HG03439 (cell line): ENCODE measurements around the gene CAMSAP3.

Experiments used
- ATAC-seq: cut with Tn5 transposase; IDR thresholded peaks from one replicate; pipeline ENCODE4 v1.9.1; 2021; ENCODE audit warnings: mild to moderate bottlenecking, moderate library complexity; ENCODE audit not compliant: unreplicated experiment

The CAMSAP3 gene, protein sequence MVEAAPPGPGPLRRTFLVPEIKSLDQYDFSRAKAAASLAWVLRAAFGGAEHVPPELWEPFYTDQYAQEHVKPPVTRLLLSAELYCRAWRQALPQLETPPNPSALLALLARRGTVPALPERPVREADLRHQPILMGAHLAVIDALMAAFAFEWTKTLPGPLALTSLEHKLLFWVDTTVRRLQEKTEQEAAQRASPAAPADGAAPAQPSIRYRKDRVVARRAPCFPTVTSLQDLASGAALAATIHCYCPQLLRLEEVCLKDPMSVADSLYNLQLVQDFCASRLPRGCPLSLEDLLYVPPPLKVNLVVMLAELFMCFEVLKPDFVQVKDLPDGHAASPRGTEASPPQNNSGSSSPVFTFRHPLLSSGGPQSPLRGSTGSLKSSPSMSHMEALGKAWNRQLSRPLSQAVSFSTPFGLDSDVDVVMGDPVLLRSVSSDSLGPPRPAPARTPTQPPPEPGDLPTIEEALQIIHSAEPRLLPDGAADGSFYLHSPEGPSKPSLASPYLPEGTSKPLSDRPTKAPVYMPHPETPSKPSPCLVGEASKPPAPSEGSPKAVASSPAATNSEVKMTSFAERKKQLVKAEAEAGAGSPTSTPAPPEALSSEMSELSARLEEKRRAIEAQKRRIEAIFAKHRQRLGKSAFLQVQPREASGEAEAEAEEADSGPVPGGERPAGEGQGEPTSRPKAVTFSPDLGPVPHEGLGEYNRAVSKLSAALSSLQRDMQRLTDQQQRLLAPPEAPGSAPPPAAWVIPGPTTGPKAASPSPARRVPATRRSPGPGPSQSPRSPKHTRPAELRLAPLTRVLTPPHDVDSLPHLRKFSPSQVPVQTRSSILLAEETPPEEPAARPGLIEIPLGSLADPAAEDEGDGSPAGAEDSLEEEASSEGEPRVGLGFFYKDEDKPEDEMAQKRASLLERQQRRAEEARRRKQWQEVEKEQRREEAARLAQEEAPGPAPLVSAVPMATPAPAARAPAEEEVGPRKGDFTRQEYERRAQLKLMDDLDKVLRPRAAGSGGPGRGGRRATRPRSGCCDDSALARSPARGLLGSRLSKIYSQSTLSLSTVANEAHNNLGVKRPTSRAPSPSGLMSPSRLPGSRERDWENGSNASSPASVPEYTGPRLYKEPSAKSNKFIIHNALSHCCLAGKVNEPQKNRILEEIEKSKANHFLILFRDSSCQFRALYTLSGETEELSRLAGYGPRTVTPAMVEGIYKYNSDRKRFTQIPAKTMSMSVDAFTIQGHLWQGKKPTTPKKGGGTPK

DNA sequence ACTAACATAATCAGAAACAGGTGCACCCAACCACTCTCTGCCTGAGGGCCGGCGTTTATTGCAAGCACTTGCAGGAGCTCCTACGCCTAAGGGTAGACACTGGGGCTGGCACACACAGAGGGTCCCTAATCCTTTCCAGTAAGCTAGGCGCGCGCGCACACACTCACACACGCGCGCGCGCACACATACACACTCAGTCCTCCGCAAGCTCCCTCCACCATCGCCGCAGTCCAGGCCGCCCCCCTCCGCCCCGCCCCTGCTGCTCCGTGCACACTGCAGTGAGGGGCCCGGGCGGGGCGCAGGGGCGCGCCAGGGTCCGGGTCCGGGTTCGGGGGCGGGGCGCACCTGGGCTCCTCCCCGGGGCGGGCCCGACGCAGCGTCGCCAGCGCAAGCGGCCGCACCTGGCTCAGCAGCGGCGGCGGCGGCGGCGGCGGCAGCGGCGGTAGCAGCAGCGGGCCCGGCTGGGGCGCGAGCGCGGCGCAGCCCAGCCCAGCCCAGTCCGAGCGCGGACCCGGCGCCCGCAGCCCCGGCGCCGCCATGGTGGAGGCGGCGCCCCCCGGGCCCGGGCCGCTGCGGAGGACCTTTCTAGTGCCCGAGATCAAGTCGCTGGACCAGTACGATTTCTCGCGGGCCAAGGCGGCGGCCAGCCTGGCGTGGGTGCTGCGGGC, at the start of gene CAMSAP3:
Gene CAMSAP3 (plus strand): TSS at position 398 of the 668 bp plus-strand sequence. CDS start 140 bp downstream, at position 538.
- ATAC-seq = no peak

DNA sequence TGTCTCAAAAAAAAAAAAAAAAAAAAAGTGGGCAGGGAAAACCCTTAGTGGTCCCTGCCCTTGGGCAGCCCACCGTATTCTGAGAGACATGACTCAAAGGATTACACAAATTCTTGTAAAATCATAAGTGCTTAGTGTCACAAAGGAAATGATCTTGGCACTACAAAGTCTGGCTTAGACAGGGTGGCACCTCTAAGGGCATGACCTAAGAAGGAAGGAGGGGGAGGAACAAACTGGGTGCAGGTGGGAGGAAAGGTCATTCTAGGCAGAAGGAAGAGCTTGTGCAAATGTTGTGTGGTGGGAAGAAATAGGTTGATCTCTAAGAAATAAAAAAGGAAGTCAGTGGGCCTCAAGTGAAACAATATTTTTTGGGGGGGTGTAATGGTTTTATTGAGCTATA, 49.8 kb upstream of the CAMSAP3 start:
- no peak for ATAC-seq

DNA sequence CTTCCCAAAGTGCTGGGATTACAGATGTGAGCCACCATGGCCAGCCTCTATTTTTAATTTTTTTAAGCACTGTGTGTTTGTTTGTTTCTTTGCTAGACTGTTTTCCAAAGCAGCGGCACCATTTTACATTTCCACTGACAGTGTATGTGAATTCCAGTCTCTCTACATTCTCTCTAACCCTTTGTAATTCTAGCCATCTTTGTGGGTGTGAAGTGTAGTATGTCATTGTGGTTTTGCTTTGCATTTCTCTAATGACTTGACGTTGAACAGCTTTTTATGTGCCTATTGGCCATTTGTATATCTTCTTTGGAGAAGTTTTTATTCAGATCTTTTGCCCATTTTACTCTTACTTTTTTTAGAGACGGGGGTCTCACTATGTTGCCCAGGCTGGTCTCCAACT, 48.5 kb upstream of the CAMSAP3 start:
- ATAC-seq = no peak

DNA sequence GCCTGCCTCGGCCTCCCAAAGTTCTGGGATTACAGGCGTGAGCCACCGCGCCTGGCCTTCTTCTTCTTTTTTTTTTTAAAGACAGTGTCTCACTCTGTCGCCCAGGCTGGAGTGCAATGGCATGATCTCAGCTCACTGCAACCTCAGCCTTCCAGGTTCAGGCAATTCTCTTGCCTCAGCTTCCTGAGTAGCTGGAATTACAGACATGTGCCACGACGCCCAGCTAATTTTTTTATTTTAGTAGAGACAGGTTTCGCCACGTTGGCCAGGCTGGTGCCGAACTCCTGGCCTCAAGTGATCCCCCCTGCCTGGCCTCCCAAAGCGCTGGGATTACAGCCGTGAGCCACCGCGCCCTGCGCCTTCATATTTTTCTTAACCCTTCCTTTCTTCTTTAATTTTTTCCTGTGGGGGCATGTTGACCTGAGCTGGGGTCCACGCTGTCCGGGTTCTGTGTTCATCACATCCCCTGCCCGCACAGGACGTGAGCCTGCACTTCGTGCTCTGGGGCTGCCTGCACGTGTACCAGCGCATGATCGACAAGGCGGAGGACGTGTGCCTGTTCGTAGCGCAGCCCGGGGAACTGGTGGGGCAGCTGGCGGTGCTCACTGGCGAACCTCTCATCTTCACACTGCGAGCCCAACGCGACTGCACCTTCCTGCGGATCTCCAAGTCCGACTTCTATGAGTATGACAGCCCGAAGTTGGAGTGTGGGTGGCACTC, 46.1 kb upstream of the CAMSAP3 start:
- no peak for ATAC-seq

DNA sequence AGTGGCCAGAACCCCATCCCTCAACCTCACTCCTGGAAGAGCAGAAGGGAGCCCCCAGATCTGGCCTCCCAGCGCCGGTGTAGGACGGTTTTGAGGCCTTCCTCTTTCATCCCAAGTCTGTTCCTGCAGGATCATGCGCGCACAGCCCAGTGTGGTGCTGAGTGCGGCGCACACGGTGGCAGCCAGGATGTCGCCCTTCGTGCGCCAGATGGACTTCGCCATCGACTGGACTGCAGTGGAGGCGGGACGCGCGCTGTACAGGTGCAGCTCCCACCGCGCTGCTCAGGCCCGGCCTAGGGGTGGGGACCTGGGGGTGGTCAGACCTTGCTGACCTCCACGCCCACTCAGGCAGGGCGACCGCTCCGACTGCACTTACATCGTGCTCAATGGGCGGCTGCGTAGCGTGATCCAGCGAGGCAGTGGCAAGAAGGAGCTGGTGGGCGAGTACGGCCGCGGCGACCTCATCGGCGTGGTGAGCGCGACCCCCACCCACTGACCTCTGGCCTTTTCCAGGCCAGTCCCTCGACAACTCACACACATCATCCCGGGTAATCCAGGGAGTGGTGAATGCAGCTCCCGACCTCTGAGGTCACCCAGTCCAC, 45.4 kb upstream of the CAMSAP3 start:
- no peak for ATAC-seq

DNA sequence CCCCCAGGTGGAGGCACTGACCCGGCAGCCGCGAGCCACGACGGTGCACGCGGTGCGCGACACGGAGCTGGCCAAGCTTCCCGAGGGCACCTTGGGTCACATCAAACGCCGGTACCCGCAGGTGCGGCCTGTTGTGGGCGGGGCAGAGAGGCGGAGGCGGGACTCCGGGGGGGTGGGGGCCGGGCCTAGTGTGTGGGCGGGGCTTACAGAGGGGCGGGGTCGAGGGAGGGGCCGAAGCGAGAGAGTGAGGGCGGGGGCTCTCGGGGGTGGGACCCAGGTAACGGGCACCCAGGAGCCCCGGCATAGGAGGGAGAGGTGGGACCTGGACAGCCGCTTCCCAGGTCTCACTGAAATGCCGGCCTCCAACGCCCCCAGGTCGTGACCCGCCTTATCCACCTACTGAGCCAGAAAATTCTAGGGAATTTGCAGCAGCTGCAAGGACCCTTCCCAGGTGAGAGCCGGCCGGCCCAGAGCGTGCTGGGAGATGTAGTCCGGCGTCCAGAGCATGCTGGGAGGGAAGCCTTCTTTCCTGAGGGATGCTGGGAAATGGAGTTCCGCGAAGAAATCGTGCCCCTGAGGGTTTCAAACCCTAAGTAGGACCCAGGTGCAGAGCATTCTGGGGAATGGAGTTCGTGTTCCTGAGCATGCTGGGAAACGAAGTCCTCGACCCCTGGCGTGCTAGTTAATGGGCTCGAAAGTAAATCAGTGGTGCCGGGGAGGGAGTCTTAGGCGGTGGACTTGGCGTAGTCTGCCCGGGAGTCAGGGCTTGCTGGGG, 44.5 kb upstream of the CAMSAP3 start:
- no peak for ATAC-seq

DNA sequence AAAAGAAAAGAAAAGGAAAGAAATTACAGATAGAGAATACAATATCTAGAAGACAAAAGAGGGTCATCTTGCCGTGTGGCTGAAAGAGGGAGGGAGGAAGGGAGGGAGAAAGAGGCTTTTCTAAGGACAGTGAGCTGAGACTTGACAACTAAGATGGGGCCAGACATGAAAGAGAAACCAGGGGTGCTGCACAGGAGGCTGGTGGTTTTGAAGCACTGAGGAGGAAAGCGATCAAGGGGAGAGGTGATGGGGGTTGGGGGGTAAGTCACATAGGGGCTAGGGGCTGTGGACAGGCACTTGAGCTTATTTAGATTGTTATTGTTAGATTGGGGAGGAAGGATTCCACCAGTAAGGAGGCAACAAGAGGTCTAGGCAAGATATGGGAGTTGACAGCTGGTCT, 42.9 kb upstream of the CAMSAP3 start:
- no peak for ATAC-seq

DNA sequence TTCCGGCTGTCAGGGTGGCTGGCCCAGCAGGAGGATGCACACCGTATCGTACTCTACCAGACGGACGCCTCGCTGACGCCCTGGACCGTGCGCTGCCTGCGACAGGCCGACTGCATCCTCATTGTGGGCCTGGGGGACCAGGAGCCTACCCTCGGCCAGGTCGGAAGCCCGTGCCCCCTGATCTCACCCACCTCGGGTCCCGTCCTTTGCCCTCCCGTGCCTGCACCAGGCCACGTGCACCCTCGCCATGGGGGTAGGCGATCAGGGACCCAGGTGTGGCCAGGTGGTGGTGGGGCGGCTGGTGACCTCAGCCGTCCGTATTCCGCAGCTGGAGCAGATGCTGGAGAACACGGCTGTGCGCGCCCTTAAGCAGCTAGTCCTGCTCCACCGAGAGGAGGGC, 41.1 kb upstream of the CAMSAP3 start:
- no peak for ATAC-seq

DNA sequence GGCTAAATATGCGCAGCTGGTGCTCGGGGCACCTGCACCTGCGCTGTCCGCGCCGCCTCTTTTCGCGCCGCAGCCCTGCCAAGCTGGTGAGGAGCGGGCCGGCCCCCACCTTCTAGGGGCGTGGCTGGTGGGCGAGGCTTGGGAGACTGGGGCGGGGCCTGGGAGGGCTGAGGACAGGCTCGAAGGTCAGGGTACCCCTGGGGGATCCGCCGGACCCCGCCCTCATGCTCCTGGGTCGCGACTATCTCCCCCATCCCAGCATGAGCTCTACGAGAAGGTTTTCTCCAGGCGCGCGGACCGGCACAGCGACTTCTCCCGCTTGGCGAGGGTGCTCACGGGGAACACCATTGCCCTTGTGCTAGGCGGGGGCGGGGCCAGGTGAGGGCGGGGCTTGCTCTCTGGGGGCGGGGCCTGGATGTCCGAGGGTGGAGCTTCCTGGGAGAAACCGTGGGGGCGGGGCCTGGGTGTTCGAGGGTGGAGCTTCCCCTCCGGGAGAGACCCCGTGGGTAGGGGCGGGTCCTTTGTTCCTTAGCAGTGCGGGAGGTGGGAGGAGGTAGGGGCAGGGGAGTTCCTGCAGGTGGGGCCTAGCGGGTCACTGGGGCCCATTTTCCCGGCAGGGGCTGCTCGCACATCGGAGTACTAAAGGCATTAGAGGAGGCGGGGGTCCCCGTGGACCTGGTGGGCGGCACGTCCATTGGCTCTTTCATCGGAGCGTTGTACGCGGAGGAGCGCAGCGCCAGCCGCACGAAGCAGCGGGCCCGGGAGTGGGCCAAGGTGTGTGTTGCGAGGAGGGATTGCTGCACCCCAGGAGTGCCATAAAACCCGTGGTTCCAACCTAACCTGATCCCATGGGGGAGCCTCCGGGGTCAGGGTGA, 40.4 kb upstream of the CAMSAP3 start:
- no peak for ATAC-seq

DNA sequence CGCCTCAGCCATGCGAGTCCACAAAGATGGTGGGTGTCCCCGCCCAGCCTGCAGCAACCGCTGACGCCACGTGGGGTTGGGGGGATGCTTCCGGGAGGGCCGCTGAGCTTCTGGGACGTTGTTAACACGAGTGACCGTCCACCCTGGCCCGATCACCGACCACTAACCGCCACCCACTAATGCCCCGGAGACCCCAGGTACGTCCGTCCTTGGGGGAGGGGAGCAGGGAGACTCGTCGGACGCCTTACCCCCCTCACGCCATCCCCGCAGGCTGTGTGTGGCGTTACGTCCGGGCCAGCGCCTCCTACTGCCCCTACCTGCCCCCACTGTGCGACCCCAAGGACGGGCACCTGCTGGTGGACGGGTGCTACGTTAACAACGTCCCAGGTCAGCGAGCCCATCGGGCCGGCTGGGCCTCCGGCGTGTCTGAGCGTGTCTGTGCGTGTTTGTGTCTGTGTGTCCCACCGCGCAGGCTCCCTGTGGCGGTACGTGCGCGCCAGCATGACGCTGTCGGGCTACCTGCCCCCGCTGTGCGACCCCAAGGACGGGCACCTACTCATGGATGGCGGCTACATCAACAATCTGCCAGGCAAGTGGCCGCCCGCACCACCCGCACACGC, 38.9 kb upstream of the CAMSAP3 start:
- ATAC-seq = no peak

DNA sequence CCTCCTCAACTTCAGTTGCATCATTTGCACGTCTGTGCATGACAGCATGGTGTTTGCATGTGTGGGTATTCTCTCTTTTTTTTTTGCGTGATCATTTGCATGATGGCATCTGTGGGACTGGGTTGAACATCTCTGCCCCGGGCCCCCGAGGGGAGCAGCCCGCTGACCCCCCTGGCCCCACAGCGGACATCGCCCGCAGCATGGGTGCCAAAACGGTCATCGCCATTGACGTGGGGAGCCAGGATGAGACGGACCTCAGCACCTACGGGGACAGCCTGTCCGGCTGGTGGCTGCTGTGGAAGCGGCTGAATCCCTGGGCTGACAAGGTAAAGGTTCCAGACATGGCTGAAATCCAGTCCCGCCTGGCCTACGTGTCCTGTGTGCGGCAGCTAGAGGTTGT, 37.0 kb upstream of the CAMSAP3 start:
- no peak for ATAC-seq

DNA sequence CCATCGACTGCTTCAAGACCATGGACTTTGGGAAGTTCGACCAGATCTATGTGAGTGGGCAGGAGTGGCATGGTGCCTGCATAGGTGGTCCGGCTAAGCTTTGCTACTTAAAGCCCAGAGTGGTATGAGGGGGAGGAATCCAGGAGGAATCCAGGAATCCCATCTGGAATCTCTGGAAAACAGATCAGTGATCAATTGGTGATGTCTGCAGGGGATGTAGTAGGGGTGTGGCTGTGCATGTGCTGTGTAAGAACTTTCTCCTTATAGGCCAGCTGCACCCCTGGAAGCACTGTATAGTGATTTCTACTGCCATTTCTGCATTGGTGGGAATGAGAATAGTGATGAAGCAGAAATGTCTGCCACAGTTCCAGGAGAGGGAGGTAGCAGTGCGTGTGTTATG, 36.6 kb upstream of the CAMSAP3 start:
- ATAC-seq = no peak

DNA sequence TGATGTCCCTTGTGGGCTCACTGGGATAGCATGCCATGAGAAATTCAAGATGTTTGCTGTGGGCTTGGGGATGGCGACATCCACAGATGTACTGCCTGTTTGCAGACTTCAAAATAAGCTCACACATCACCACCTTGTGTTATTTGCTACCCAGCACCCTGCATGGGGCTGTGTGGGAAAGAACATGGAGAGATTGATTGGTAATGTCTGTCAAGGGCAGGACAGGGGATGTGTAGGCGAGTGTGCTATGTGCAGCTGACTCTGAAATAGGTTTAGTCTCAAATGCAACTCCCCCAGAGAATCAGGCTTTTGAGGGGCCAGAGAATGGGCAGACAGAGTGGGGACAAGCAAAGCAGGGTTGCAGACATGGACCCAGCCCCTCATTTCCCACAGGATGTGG, 35.4 kb upstream of the CAMSAP3 start:
- ATAC-seq = no peak

DNA sequence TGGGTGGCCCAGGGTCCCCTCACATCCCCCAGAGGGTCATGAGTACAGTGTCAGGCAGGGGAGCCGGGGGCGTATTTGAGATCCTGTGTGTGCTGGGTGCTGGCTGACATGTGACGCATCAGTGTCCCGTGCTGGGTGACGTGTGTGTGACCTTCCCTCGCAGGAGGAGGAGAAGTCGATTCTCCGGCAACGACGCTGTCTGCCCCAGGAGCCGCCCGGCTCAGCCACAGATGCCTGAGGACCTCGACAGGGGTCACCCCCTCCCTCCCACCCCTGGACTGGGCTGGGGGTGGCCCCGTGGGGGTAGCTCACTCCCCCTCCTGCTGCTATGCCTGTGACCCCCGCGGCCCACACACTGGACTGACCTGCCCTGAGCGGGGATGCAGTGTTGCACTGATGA, 34.3 kb upstream of the CAMSAP3 start:
- ATAC-seq = no peak

DNA sequence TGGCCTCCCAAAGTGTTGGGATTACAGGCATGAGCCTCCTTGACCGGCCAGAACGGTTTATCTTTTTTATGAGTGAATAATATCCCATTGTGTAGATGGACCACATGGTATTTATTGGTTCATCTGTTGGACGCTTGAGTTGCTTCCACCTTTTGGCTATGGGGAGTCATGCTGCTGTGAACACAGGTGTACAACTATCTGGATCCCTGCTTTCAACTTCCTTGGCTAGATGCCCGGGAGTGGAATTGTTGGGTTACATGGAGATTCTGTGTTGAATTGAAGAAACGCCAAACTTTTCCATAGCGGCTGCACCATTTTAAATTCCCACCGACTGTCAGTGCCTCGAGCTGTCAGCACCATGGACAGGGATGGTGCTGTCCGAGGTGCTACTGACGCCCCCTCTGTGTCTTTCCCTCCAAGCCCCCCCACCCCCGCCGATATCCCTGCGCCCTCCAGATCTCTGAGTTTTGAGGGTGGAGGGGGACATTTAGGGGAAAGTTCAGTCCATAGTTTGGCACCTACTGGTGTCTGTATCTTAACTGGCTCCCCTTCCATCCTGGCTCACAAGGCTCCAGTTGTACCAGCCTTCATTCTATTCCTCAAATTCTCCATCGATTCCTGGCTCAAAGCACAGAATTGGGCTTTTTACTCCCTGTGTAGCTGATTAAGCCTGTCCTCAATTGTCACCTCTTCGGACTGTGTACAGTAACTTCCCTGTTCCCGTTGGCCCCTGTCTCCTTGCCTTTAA, 32.8 kb upstream of the CAMSAP3 start:
- no peak for ATAC-seq

DNA sequence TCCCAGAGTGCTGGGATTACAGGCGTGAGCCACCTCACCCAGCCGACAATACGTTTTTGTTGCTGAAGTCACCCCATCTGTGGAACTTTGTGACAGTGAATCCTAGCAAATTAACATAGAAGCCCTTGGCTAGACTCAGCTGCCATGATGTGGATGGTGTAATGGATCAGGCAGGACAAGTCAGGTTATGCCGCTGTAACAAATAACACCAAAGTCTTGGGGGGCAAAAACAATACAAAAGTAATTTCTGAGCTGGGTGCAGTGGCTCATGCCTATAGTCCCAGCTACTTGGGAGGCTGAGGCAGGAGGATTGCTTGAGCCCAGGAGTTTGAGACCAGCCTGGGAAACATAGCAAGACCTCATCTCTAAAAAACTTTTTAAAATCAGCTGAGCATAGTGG, 30.8 kb upstream of the CAMSAP3 start:
- no peak for ATAC-seq

DNA sequence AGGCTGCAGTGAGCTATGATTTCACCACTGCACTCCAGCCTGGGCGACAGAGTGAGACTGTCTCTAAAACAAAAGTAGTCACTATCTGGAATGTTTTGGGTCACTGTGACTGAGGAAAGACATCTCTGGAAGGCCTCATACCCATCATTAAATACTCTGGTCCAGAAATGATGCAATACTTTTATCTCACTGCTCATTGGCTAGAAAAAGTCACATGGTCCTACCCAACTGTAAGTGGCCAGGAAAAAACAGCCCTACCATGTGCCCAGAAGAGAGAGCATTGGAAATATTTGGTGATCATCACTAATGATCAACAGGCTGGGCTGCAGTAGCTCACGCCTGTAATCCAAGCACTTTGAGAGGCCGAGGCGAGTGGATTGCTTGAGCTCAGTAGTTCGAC, 30.3 kb upstream of the CAMSAP3 start:
- ATAC-seq = no peak
